ENCODE results near the gene POLRMT.

Gene POLRMT

GRCh38 chr19:652467-653389 is 19.4 kb upstream of the POLRMT start:
- H3K9me3 ChIP-seq (ENCODE audit: control insufficient read depth, low read length): no peaks in the 10 kb centered on the region
- peaks cover 34% of the 10 kb centered on the region for H3K79me2 ChIP-seq
- H3K4me1 ChIP-seq: no peaks in the 10 kb centered on the region
- no peak overlapping the region for H2AFZ ChIP-seq
- H3K4me3 ChIP-seq (ENCODE audit: low read depth, low read length): no peak overlapping the region
- no peaks in the 10 kb centered on the region for H3K36me3 ChIP-seq (ENCODE audit: control insufficient read depth, insufficient read depth, low read length)
- H3K27ac ChIP-seq: no peak overlapping the region
- no peak for TF ChIP-seq CTCF (IDR thresholded peaks at IDR 0.05)
- no peaks in the 10 kb centered on the region for H3K27me3 ChIP-seq (ENCODE audit: control insufficient read depth, insufficient read depth, low read length)
- no peak overlapping the region for H3K9ac ChIP-seq
- H3K4me2 ChIP-seq (ENCODE audit: low read length): no peak overlapping the region

DNA sequence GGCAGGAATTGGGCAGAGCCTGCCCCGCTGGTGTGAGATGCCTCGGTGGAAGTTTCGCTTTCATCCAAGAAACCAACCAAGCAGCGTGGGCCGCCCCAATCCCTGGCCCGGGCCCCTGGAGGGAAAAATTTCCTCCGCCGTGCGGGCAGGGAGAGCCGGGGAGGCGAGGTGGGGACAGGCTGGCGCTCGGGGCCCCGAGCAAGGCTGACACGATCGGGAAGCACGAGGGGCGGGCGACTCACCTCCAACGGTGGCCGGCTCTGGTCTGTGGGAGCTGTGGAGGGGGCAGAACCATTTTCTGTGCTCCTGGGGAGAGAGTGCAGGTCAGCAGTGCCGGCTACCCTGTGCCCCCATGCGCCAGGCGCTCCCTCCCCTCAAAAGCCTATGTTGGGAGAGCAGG is 18.7 kb upstream of the POLRMT start:
- no peak overlapping the region for H3K27ac ChIP-seq
- H3K9me3 ChIP-seq (ENCODE audit: control insufficient read depth, low read length): no peaks in the 10 kb centered on the region
- no peaks in the 10 kb centered on the region for H3K27me3 ChIP-seq (ENCODE audit: control insufficient read depth, insufficient read depth, low read length)
- no peak overlapping the region for H3K4me2 ChIP-seq (ENCODE audit: low read length)
- H3K79me2 ChIP-seq: peaks cover 28% of the 10 kb centered on the region
- no peaks in the 10 kb centered on the region for H3K4me1 ChIP-seq
- no peak overlapping the region for H2AFZ ChIP-seq
- H3K36me3 ChIP-seq (ENCODE audit: control insufficient read depth, insufficient read depth, low read length): no peaks in the 10 kb centered on the region
- TF ChIP-seq CTCF (IDR thresholded peaks at IDR 0.05): no peak
- H3K4me3 ChIP-seq (ENCODE audit: low read depth, low read length): no peak overlapping the region
- no peak overlapping the region for H3K9ac ChIP-seq

DNA sequence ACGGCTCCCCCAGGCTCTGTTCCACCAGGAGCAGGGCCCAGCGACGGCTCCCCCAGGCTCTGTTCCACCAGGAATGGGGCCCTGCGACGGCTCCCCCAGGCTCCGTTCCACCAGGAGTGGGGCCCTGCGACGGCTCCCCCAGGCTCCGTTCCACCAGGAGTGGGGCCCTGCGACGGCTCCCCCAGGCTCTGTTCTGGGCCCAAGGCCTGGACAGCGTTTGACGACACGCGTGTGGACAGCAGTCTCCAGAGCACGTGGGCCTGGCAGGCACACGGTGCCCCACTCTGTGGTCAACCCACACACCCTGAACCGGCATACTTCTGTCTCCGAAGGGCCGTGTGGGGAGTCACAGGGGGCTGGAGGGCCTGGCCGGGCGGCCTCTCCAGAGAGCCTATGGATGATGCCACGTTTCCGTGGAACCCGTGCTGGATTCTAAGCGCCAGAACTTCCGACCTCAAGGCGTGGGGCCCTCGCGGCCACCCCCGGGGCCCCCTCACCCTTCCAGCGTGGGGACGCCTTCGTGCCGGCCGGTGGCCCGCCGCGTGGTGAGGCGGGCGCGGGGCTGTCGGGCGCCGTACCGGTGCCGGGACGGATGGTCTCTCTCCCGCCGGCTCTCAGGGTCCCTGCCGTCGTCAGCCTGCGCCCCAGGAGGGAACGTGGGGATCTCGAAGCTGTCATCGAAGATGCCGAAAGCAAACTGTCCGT is 17.9 kb upstream of the POLRMT start:
- H3K9ac ChIP-seq: no peak overlapping the region
- no peaks in the 10 kb centered on the region for H3K36me3 ChIP-seq (ENCODE audit: control insufficient read depth, insufficient read depth, low read length)

DNA sequence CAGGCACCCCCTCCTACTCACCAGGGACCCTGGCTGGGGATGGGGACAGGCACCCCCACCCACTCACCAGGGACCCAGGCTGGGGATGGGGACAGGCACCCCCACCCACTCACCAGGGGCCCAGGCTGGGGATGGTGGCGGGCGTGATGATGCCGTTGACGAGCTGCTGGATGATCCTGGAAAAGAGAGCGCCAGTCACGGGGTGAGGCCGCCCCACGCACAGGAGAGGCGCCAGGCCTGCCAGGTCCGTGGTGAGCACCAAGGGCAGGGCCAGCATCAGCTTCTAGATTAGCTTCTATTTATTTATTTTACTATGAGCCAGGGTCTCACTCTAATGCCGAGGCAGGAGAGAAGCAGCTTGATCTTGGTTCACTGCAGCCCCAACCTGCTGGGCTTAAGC is 16.8 kb upstream of the POLRMT start:
- no peak overlapping the region for H3K4me3 ChIP-seq (ENCODE audit: low read depth, low read length)
- no peak overlapping the region for H3K9ac ChIP-seq
- TF ChIP-seq CTCF (IDR thresholded peaks at IDR 0.05): no peak
- no peak overlapping the region for H3K4me2 ChIP-seq (ENCODE audit: low read length)
- no peaks in the 10 kb centered on the region for H3K4me1 ChIP-seq
- H3K9me3 ChIP-seq (ENCODE audit: control insufficient read depth, low read length): no peaks in the 10 kb centered on the region
- H2AFZ ChIP-seq: no peak overlapping the region
- H3K27ac ChIP-seq: no peak overlapping the region
- no peaks in the 10 kb centered on the region for H3K36me3 ChIP-seq (ENCODE audit: control insufficient read depth, insufficient read depth, low read length)
- no peaks in the 10 kb centered on the region for H3K27me3 ChIP-seq (ENCODE audit: control insufficient read depth, insufficient read depth, low read length)
- peaks cover 18% of the 10 kb centered on the region for H3K79me2 ChIP-seq

More for the DNA sequence above, 17.9 kb upstream of the POLRMT start:
- Histone ChIP-seq H3K27me3 (ENCODE audit: control insufficient read depth, insufficient read depth, low read length) (no peaks in the 10 kb centered on the region), H2AFZ (no peak overlapping the region), H3K4me2 (ENCODE audit: low read length) (no peak overlapping the region), H3K4me1 (no peaks in the 10 kb centered on the region), H3K9me3 (ENCODE audit: control insufficient read depth, low read length) (no peaks in the 10 kb centered on the region), H3K79me2 (peaks cover 28% of the 10 kb centered on the region), H3K27ac (no peak overlapping the region), H3K4me3 (ENCODE audit: low read depth, low read length) (no peak overlapping the region)
- TF ChIP-seq CTCF (IDR thresholded peaks at IDR 0.05): no peak
